Thyroid gland (tissue), 4 donors: ENCODE data around the gene FARP2. TPM values are rescaled to one million over a fixed set of nuclear protein-coding genes. Genes with fewer than 3 reads are reported as not detected.

ENCODE experiments used
- DNase-seq, 2 donors: peaks; one replicate each; pipeline ENCODE4 v3.0.0-alpha.2; 2019
- H3K27ac ChIP-seq, 3 donors: fragments of 200-600 bp; sonication (generic); 1 replicate in 2 of 3; 2 replicates in 1 of 3; pipeline ENCODE4 v1.5.1; 2016 to 2019; ENCODE audit warnings: mild to moderate bottlenecking in 1 of 3, moderate library complexity in 1 of 3
- H3K27me3 ChIP-seq: fragments of 200-600 bp; sonication (generic); one replicate; pipeline ENCODE4 v1.5.1; 2019
- H3K36me3 ChIP-seq, 2 donors: fragments of 200-600 bp; sonication (generic); one replicate each; pipeline ENCODE4 v1.5.1; 2016 to 2019
- H3K4me1 ChIP-seq, 2 donors: fragments of 200-600 bp; sonication (generic); one replicate each; pipeline ENCODE4 v1.5.1; 2017 to 2019
- H3K4me3 ChIP-seq, 3 donors: fragments of 200-600 bp; sonication (generic); replicated peaks in 1 of 3; 1 replicate in 2 of 3; 2 replicates in 1 of 3; pipeline ENCODE4 v1.5.1; 2016; ENCODE audit warnings: mild to moderate bottlenecking in 1 of 3
- H3K9me3 ChIP-seq: fragments of 200-600 bp; sonication (generic); one replicate; pipeline ENCODE4 v1.5.1; 2017
- CTCF ChIP-seq, 6 experiments: fragments of 200-600 bp in 3 of 6; fragments of 450-650 bp in 3 of 6; sonication (generic) in 3 of 6; IDR thresholded peaks; one replicate each; pipeline ENCODE4 v1.5.1; 2016 to 2019; ENCODE audit warnings: antibody characterized with exemption in 6 of 6, mild to moderate bottlenecking in 2 of 6, inconsistent platforms in 1 of 6, moderate library complexity in 1 of 6
- POLR2A ChIP-seq, 2 donors: fragments of 450-650 bp; IDR thresholded peaks; one replicate each; pipeline ENCODE4 v1.6.1; 2017; ENCODE audit warnings: antibody characterized with exemption in 2 of 2, mild to moderate bottlenecking in 2 of 2, moderate library complexity in 1 of 2
- WGBS, 2 donors: methylation state at CpG; one replicate each; pipeline ENCODE4 v1.1.5; 2017; 5-methylcytosine and 5-hydroxymethylcytosine counted together
- intact Hi-C: fragments of 100-400 bp; cut with DNase I; formaldehyde crosslinking; loops from one replicate; pipeline ENCODE4 v1.15.1; 2023
- total RNA-seq, 4 donors: library from RNA; depleted of rRNA; stranded (reverse); fragments of >200 nt; gene quantifications; one replicate each; pipeline ENCODE4 v1.2.3, GENCODE V29; 2016

Gene FARP2
- total RNA-seq, 4 donors from 2014 or later, result 16.9 to 24.1 (median 20.3) TPM

- intact Hi-C loops, result loop anchor here (5.0 to 10.0 kb wide), 2 partner anchors 151 to 186 kb away; partner anchors contain the start of gene FARP2
- 5% methylated on average over 4 of the region's 122 CpGs; no CpG with 5 or more reads in 1 of the 2 donors for WGBS, 2 donors
- TF ChIP-seq POLR2A (IDR thresholded peaks at IDR 0.05), result peak in 1 of 2 donors; percentile 80
- peak in 1 of 6 experiments; percentile 21 for TF ChIP-seq CTCF (IDR thresholded peaks at IDR 0.05)
- no peaks in the 10 kb centered on the region for H3K9me3 ChIP-seq
- no peaks in the 10 kb centered on the region for H3K36me3 ChIP-seq
- H3K4me1 ChIP-seq, result peaks cover 23 to 35% of the 10 kb centered on the region in 2 donors
- peak within 1 kb of the TSS; percentile 69 to 95 (median 79) for H3K27ac ChIP-seq
- no peaks in the 10 kb centered on the region for H3K27me3 ChIP-seq
- peak within 1 kb of the TSS; percentile 60 to 87 (median 87) for H3K4me3 ChIP-seq
- peak; percentile 99 for DNase-seq
These were observed 152.4 kb downstream of the FARP2 start, which contains the start of gene STK25 for GRCh38 chr2:241508240-241509154. TSS of gene STK25 (minus strand) at chr2:241508584. CDS start at chr2:241508035, 549 bp downstream.

GRCh38 chr2:241509155-241509784, 153.2 kb downstream of the FARP2 start:
- no peaks in the 10 kb centered on the region for H3K9me3 ChIP-seq
- peak overlapping the region; percentile 55 to 95 (median 79) for H3K27ac ChIP-seq
- WGBS, 2 donors, result 21 to 24% methylated on average over 7 to 15 of the region's 24 CpGs
- DNase-seq, result peak; percentile 31 to 46
- H3K4me3 ChIP-seq, result peak overlapping the region; percentile 60 to 87 (median 87)
- peaks cover 23 to 35% of the 10 kb centered on the region in 2 donors for H3K4me1 ChIP-seq
- intact Hi-C loops, result loop anchor here (5.0 to 10.0 kb wide), 2 partner anchors 152 to 186 kb away; partner anchors contain the start of gene FARP2
- no peaks in the 10 kb centered on the region for H3K36me3 ChIP-seq
- no peaks in the 10 kb centered on the region for H3K27me3 ChIP-seq
- TF ChIP-seq CTCF (IDR thresholded peaks at IDR 0.05), result no peak
- TF ChIP-seq POLR2A (IDR thresholded peaks at IDR 0.05), result no peak

GRCh38 chr2:241511091-241511741, 155.1 kb downstream of the FARP2 start:
- DNase-seq, result no peak
- peaks cover 17 to 23% of the 10 kb centered on the region in 2 donors for H3K4me1 ChIP-seq
- WGBS, 2 donors, result 93 to 97% methylated on average over 6 of the region's 6 CpGs
- no peaks in the 10 kb centered on the region for H3K9me3 ChIP-seq
- H3K27ac ChIP-seq, result no peak overlapping the region
- H3K4me3 ChIP-seq, result no peak overlapping the region
- H3K27me3 ChIP-seq, result no peaks in the 10 kb centered on the region
- intact Hi-C loops, result loop anchor here (10.0 kb wide), 1 partner anchor 104 kb away; no protein-coding TSS in a partner anchor
- no peaks in the 10 kb centered on the region for H3K36me3 ChIP-seq
- TF ChIP-seq POLR2A (IDR thresholded peaks at IDR 0.05), result no peak
- TF ChIP-seq CTCF (IDR thresholded peaks at IDR 0.05), result no peak

- Histone ChIP-seq H3K4me1 (peaks cover 0 to 4% of the 10 kb centered on the region in 2 donors), H3K36me3 (no peaks in the 10 kb centered on the region), H3K9me3 (no peaks in the 10 kb centered on the region), H3K27ac (no peak overlapping the region), H3K4me3 (no peak overlapping the region), H3K27me3 (no peaks in the 10 kb centered on the region)
- no peak for DNase-seq
- WGBS, 2 donors, result 72 to 77% methylated on average over 5 of the region's 5 CpGs
- TF ChIP-seq POLR2A (IDR thresholded peaks at IDR 0.05) (no peak), CTCF (IDR thresholded peaks at IDR 0.05) (no peak)
- intact Hi-C loops, result loop anchor here (10.0 kb wide), 1 partner anchor 100 kb away; no protein-coding TSS in a partner anchor
These were observed 158.5 kb downstream of the FARP2 start for GRCh38 chr2:241514553-241514952.
